PFSK-1 (cell line): ENCODE measurements around the gene CRYZL1.

ENCODE experiments used
- FOXP2 ChIP-seq: optimal IDR thresholded peaks from 2 replicates; pipeline ENCODE3; 2011; ENCODE audit warnings: borderline replicate concordance, control low read depth, inconsistent platforms; ENCODE audit not compliant: insufficient read depth; ENCODE audit errors: extremely low read length, extremely low read depth
- POLR2AphosphoS5 ChIP-seq: IDR thresholded peaks from 2 replicates; pipeline ENCODE4 v1.6.1; 2012; ENCODE audit warnings: low read depth, mild to moderate bottlenecking, control low read depth, low read length, moderate library complexity
- SIN3A ChIP-seq: IDR thresholded peaks from 2 replicates; pipeline ENCODE4 v1.6.1; 2012; ENCODE audit warnings: mild to moderate bottlenecking, low read length, moderate library complexity, borderline replicate concordance; ENCODE audit not compliant: insufficient read depth
- TAF1 ChIP-seq: IDR thresholded peaks from 2 replicates; pipeline ENCODE4 v1.6.1; 2012; ENCODE audit warnings: low read length, control low read depth, borderline replicate concordance; ENCODE audit not compliant: insufficient read depth
- TF ChIP-seq, protein P1 (sequence below), 2 experiments: IDR thresholded peaks; 2 replicates each; pipeline versions ENCODE4 v1.6.1 to v1.8.0; 2011 to 2012; ENCODE audit warnings: low read depth in 2 of 2, low read length in 2 of 2, control low read depth in 1 of 2, inconsistent platforms in 1 of 2, mild to moderate bottlenecking in 1 of 2, moderate library complexity in 1 of 2; ENCODE audit not compliant: insufficient read depth in 1 of 2

The CRYZL1 gene

DNA sequence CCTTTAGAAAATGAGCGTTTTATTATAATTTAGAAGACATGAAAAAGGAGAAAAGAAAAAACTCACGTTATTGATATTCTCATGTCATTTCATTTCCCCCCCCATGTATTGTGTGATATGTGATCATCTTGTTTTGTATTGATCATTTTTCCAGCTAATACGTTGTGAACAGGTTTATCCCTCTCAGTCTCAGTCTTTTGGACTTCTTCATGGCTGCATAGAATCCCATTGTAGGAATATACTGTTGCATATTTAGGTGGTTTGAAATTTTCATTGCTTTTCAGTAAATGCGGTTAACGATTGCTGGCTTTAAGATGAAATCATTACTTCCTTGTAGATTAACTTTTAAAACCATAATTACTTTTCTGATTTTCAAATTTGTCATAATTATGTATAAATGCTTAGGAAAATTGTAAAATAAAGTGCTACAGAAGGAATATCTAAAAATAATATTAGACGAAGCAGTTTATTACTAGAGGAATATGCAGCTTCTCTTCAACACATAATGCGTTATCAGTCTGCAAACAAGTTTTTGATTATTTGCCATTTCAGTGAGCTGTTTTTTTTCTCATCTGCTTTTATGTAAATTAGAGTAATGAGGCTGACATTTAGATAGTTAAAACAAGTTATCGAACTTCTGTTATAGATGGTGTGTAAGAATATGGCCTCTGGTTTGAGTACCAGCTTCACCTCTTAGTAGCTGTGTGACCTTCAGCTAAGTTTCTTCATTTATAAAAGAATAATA, 96.9 kb downstream of the CRYZL1 start:
- no peak for TF ChIP-seq FOXP2
- no peak; the same call in 1 of the 2 replicates for TF ChIP-seq POLR2AphosphoS5
- no peak for TF ChIP-seq TAF1
- TF ChIP-seq, protein P1, sequence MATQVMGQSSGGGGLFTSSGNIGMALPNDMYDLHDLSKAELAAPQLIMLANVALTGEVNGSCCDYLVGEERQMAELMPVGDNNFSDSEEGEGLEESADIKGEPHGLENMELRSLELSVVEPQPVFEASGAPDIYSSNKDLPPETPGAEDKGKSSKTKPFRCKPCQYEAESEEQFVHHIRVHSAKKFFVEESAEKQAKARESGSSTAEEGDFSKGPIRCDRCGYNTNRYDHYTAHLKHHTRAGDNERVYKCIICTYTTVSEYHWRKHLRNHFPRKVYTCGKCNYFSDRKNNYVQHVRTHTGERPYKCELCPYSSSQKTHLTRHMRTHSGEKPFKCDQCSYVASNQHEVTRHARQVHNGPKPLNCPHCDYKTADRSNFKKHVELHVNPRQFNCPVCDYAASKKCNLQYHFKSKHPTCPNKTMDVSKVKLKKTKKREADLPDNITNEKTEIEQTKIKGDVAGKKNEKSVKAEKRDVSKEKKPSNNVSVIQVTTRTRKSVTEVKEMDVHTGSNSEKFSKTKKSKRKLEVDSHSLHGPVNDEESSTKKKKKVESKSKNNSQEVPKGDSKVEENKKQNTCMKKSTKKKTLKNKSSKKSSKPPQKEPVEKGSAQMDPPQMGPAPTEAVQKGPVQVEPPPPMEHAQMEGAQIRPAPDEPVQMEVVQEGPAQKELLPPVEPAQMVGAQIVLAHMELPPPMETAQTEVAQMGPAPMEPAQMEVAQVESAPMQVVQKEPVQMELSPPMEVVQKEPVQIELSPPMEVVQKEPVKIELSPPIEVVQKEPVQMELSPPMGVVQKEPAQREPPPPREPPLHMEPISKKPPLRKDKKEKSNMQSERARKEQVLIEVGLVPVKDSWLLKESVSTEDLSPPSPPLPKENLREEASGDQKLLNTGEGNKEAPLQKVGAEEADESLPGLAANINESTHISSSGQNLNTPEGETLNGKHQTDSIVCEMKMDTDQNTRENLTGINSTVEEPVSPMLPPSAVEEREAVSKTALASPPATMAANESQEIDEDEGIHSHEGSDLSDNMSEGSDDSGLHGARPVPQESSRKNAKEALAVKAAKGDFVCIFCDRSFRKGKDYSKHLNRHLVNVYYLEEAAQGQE (IDR thresholded peaks at IDR 0.05; ENCODE audit: insufficient read depth in 1 of 2, low read depth in 2 of 2, low read length in 2 of 2) = no peak
- TF ChIP-seq SIN3A = no peak

DNA sequence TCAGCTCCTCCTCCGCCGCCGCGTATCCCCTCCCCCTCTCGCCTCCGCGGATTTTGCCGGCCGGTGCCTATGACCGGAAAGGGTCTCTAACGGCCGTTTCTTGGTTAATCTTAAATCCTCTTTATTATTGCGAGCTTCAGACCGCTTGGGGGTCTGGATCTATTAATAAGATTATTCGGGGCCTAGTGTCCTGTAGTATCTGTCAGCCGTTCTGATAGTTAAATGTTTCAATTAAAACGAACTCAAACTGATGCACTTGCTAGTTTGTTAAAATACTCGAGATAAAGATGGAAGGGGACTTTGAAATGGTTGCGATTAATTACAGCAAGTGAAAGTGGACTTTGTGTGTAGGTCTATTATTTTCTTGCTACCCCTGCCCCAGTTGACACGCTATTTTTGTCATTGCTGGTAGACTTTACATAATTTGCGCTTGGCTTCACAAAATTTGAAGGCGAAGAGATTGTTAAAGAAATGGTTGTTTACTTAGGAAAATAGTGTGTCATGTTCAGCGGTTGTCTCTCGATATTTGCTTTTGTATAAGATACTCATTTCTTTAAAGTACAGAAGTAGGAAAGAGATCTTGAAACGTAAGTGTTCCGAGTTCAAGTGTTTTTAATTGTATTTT, 97.9 kb downstream of the CRYZL1 start:
- TF ChIP-seq FOXP2 = no peak
- TF ChIP-seq SIN3A = no peak
- no peak for TF ChIP-seq TAF1
- TF ChIP-seq, protein P1 (IDR thresholded peaks at IDR 0.05; ENCODE audit: insufficient read depth in 1 of 2, low read depth in 2 of 2, low read length in 2 of 2) = no peak
- TF ChIP-seq POLR2AphosphoS5 = no peak

DNA sequence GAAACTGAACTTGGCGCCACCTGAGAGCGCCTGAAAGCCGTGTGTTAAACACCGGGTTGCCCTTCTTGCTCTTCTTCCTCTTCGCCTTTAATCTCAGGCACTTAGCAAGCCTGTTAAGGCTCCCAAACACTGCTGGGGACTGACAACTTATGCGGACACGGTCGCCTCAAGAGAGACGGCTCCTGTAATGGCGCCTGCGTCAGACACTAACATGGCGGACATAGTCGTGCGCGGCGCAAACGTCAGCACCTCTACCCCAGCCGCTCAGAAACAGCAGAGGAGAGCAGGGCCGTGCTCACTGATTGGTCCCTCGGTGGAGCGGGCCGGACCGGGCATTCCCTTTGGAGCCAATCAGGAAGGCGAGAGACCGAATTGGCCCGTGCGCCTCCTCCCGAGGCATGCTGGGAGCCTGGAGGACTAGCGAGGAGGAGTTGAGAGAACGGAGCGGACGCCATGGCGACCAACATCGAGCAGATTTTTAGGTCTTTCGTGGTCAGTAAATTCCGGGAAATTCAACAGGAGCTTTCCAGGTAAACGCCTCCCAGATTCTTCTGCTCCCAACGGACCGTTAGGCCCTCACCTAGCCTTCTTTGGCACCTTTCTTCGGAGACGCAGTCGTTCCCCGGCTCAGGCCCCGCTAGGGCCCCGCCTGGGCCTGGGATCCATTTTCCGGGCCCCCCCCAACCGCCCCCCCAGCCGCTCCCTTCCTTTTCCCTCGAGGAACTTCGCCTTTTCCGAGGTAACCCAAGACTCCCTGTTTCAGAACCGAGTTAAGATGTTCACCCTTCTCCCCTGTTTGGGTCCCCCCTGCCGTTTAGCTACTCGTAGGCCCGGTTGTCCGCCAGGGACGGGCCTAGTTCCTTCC, 98.7 kb downstream of the CRYZL1 start, which contains the start of gene SON:
Gene SON (plus strand): TSS at position 399 of the 865 bp plus-strand sequence. CDS start 55 bp downstream, at position 454.
- TF ChIP-seq SIN3A (peak; percentile 14; the same call in 1 of the 2 replicates), FOXP2 (peak; percentile 35), TAF1 (peak; percentile 79), POLR2AphosphoS5 (peak; percentile 93)
- TF ChIP-seq, protein P1 (IDR thresholded peaks at IDR 0.05; ENCODE audit: insufficient read depth in 1 of 2, low read depth in 2 of 2, low read length in 2 of 2) = no peak

- TF ChIP-seq, protein P1 (IDR thresholded peaks at IDR 0.05; ENCODE audit: insufficient read depth in 1 of 2, low read depth in 2 of 2, low read length in 2 of 2) = 0 out of 4 replicates have a peak, but pooled peaks of 1 of the 2 experiments have one; percentile 21
- TF ChIP-seq POLR2AphosphoS5 (no peak; the same call in 1 of the 2 replicates), SIN3A (peak; percentile 81; the same call in 1 of the 2 replicates), FOXP2 (peak; percentile 27), TAF1 (peak; percentile 90; the same call in 1 of the 2 replicates)
Observed at GRCh38 chr21:33541756-33542639, 99.5 kb downstream of the CRYZL1 start, which contains the start of gene GART. GART (minus strand) TSS chr21:33542117; CDS start chr21:33539315, 2,802 bp downstream.
